HCT116 (cell line): ENCODE measurements around the gene CACNA1E. TPM values are rescaled to one million over a fixed set of nuclear protein-coding genes. Genes with fewer than 3 reads are reported as not detected.
"Not testable (repeated sequence)": the region's sequence is repeated elsewhere in the genome, so short reads cannot be mapped to it uniquely, and the experiment has no call there.

Source experiments
- ATAC-seq: fragments of 200-7000 bp; cut with Tn5 transposase; 2 replicates; pipeline ENCODE4 v1.9.1; 2020; ENCODE audit warnings: mild to moderate bottlenecking, moderate library complexity
- BruUV-seq: library from RNA; stranded (reverse); fragments of 400-500 nt; replicated peaks from 2 replicates; lab custom pipeline; 2021; lab: Mats Ljungman, UMichigan
- CTCF ChIA-PET: fragments of 300-600 bp; sonication (Branson Sonifier 250); formaldehyde crosslinking; loops from one replicate; lab custom pipeline; 2021; ENCODE audit warnings: antibody characterized with exemption; lab: Charles Lee
- POLR2A ChIA-PET: fragments of 300-600, 350-600 bp; sonication (Branson Sonifier 250); formaldehyde crosslinking; loops from one replicate; lab custom pipeline; 2021; ENCODE audit warnings: antibody characterized with exemption; lab: Charles Lee
- RAD21 ChIA-PET, 2 experiments: fragments of 300-600 bp; sonication (Branson Sonifier 250); formaldehyde crosslinking; loops; one replicate each; lab custom pipeline; 2023; ENCODE audit warnings: low total read pairs in 2 of 2; ENCODE audit not compliant: uncharacterized antibody in 2 of 2, unreplicated experiment in 2 of 2, low non-redundant PET in 1 of 2; lab: Charles Lee
- DNase-seq: peaks from one replicate; pipeline ENCODE4 v3.0.0-alpha.2; 2010; ENCODE audit warnings: low read depth, low spot score
- H2AFZ ChIP-seq: fragments of 200-600 bp; shearing (Covaris generic), sonication (generic); 2 replicates; pipeline ENCODE4 v1.6.1; 2017; ENCODE audit warnings: low read depth, mixed run types, mixed read lengths, antibody characterized with exemption, low read length; ENCODE audit not compliant: poor library complexity, severe bottlenecking
- H3K27ac ChIP-seq: 2 replicates; pipeline ENCODE4 v1.5.1; 2012; ENCODE audit warnings: low read depth, low read length
- H3K27me3 ChIP-seq: fragments of 200-600 bp; sonication (generic); 2 replicates; pipeline ENCODE4 v1.6.1; 2016; ENCODE audit warnings: mixed run types, low read length, mixed read lengths; ENCODE audit not compliant: insufficient read depth
- H3K36me3 ChIP-seq, 2 experiments: fragments of 200-500 bp in 1 of 2; fragments of 200-600 bp in 1 of 2; sonication (Bioruptor generic) in 1 of 2; sonication (generic) in 1 of 2; 2 replicates each; pipeline versions ENCODE4 v1.5.1 to v1.6.1; 2014 to 2016; ENCODE audit warnings: low read length in 2 of 2, inconsistent platforms in 1 of 2, mixed read lengths in 1 of 2, mixed run types in 1 of 2; ENCODE audit not compliant: insufficient read depth in 2 of 2, control insufficient read depth in 1 of 2
- H3K4me1 ChIP-seq, 2 experiments: fragments of 200-600 bp in 1 of 2; sonication (generic) in 1 of 2; 2 replicates each; pipeline versions ENCODE4 v1.5.1 to v1.6.1; 2012 to 2017; ENCODE audit warnings: low read length in 2 of 2, inconsistent platforms in 1 of 2, mild to moderate bottlenecking in 1 of 2, mixed read lengths in 1 of 2, mixed run types in 1 of 2, moderate library complexity in 1 of 2; ENCODE audit not compliant: insufficient read depth in 2 of 2, control insufficient read depth in 1 of 2
- H3K4me2 ChIP-seq: fragments of 200-600 bp; sonication (generic); 2 replicates; pipeline ENCODE4 v1.6.1; 2017; ENCODE audit warnings: mixed run types, low read length, mixed read lengths
- H3K4me3 ChIP-seq, 2 experiments: fragments of 200-600 bp in 1 of 2; sonication (generic) in 1 of 2; replicated peaks in 1 of 2; 2 replicates each; pipeline ENCODE4 v1.5.1; 2011 to 2016; ENCODE audit warnings: low read length in 2 of 2, control low read depth in 1 of 2, low read depth in 1 of 2, mild to moderate bottlenecking in 1 of 2, mixed read lengths in 1 of 2, mixed run types in 1 of 2
- H3K79me2 ChIP-seq: fragments of 200-600 bp; sonication (generic); 2 replicates; pipeline ENCODE4 v1.6.1; 2017; ENCODE audit warnings: mild to moderate bottlenecking, mixed run types, low read length, moderate library complexity, mixed read lengths; ENCODE audit not compliant: insufficient read depth
- H3K9ac ChIP-seq: fragments of 200-600 bp; sonication (generic); 2 replicates; pipeline ENCODE4 v1.6.1; 2016; ENCODE audit warnings: low read length, mixed read lengths
- H3K9me2 ChIP-seq: fragments of 200-600 bp; sonication (generic), shearing (Covaris generic); 2 replicates; pipeline ENCODE4 v1.6.1; 2017; ENCODE audit warnings: mixed run types, mild to moderate bottlenecking, moderate library complexity; ENCODE audit not compliant: insufficient read depth
- H3K9me3 ChIP-seq, 2 experiments: fragments of 200-500 bp in 1 of 2; fragments of 200-600 bp in 1 of 2; sonication (Bioruptor generic) in 1 of 2; sonication (generic) in 1 of 2; 2 replicates each; pipeline ENCODE4 v1.6.1; 2014 to 2017; ENCODE audit warnings: low read length in 2 of 2, mixed read lengths in 2 of 2, inconsistent platforms in 1 of 2, low read depth in 1 of 2, mild to moderate bottlenecking in 1 of 2, mixed run types in 1 of 2, moderate library complexity in 1 of 2; ENCODE audit not compliant: control insufficient read depth in 1 of 2, insufficient read depth in 1 of 2
- H4K20me1 ChIP-seq: fragments of 200-600 bp; sonication (generic), shearing (Covaris generic); 2 replicates; pipeline ENCODE4 v1.6.1; 2017; ENCODE audit warnings: mixed run types, mild to moderate bottlenecking, moderate library complexity; ENCODE audit not compliant: insufficient read depth
- CBX3 ChIP-seq: IDR thresholded peaks from 2 replicates; pipeline ENCODE4 v1.6.1; 2012; ENCODE audit warnings: low read depth
- EZH2 ChIP-seq: fragments of 200-600 bp; sonication (generic); IDR thresholded peaks from 2 replicates; pipeline ENCODE4 v1.6.1; 2017; ENCODE audit warnings: antibody characterized with exemption, mixed run types
- POLR2A ChIP-seq: IDR thresholded peaks from 2 replicates; pipeline ENCODE4 v1.7.0; 2011; ENCODE audit warnings: borderline replicate concordance; ENCODE audit not compliant: insufficient read depth, insufficient read length; ENCODE audit errors: extremely low read depth
- RAD21 ChIP-seq: IDR thresholded peaks from 2 replicates; pipeline ENCODE4 v1.6.1; 2012; ENCODE audit warnings: low read depth, mild to moderate bottlenecking
- SIN3A ChIP-seq: IDR thresholded peaks from 2 replicates; pipeline ENCODE4 v1.6.1; 2012; ENCODE audit warnings: low read depth
- SP1 ChIP-seq: IDR thresholded peaks from 2 replicates; pipeline ENCODE4 v1.6.1; 2012; ENCODE audit warnings: low read depth
- SRF ChIP-seq: IDR thresholded peaks from 2 replicates; pipeline ENCODE4 v1.6.1; 2012; ENCODE audit warnings: low read depth
- YY1 ChIP-seq: IDR thresholded peaks from 2 replicates; pipeline ENCODE4 v1.6.1; 2011; ENCODE audit warnings: low read length, low read depth, moderate library complexity, mild to moderate bottlenecking; ENCODE audit not compliant: insufficient replicate concordance; ENCODE audit errors: extremely low read depth
- intact Hi-C: fragments of 100-400 bp; cut with micrococcal nuclease; formaldehyde crosslinking; loops from 2 replicates; pipeline ENCODE4 v1.10.0; 2022
- total RNA-seq: library from RNA; stranded (reverse); gene quantifications from one replicate; pipeline ENCODE4 v1.2.1, GENCODE V29; 2021; ENCODE audit not compliant: unreplicated experiment
- TF ChIP-seq, protein P1 (sequence below): IDR thresholded peaks from 2 replicates; pipeline ENCODE4 v1.6.1; 2011; ENCODE audit warnings: mild to moderate bottlenecking, low read length, moderate library complexity; ENCODE audit not compliant: insufficient replicate concordance; ENCODE audit errors: extremely low read depth

CACNA1E gene
- total RNA-seq, 1 experiment from 2014 or later: 0.02 TPM

DNA sequence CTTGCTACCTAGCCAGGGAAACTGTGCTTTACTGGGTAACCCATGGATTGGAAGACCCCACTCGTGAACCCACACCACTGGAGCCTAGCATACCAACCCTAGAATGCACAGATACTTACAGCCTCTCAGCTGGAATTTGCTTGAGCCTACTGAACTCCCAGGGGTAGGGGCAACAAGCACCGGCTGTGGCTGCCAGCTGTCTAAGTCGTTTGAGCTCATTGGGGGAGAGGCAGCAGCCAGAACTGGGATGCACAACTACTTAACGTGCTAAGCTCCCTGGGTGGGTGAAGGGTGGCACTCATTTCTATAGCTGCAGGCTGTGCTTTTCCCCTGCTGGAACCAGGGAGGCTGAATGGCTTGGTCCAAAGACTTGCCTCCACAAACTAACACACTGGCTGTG, 365.8 kb downstream of the CACNA1E start:
- H3K36me3 ChIP-seq: no peaks in the 10 kb centered on the region
- no TSS peak for BruUV-seq
- H3K27ac ChIP-seq: no peak overlapping the region
- ATAC-seq: no peak
- POLR2A ChIA-PET: no interaction called here
- RAD21 ChIA-PET: no interaction called here
- H2AFZ ChIP-seq: no peak overlapping the region
- no peak overlapping the region for H3K4me2 ChIP-seq
- no peaks in the 10 kb centered on the region for H3K9me3 ChIP-seq
- intact Hi-C loops: no loop called here
- H3K27me3 ChIP-seq: peaks cover 17% of the 10 kb centered on the region; the same call in 1 of the 2 replicates
- H3K4me3 ChIP-seq: no peak overlapping the region
- TF ChIP-seq EZH2 (no peak), RAD21 (no peak), SP1 (no peak), SIN3A (no peak), YY1 (no peak), POLR2A (no peak), CBX3 (no peak), SRF (no peak)
- TF ChIP-seq, protein P1, sequence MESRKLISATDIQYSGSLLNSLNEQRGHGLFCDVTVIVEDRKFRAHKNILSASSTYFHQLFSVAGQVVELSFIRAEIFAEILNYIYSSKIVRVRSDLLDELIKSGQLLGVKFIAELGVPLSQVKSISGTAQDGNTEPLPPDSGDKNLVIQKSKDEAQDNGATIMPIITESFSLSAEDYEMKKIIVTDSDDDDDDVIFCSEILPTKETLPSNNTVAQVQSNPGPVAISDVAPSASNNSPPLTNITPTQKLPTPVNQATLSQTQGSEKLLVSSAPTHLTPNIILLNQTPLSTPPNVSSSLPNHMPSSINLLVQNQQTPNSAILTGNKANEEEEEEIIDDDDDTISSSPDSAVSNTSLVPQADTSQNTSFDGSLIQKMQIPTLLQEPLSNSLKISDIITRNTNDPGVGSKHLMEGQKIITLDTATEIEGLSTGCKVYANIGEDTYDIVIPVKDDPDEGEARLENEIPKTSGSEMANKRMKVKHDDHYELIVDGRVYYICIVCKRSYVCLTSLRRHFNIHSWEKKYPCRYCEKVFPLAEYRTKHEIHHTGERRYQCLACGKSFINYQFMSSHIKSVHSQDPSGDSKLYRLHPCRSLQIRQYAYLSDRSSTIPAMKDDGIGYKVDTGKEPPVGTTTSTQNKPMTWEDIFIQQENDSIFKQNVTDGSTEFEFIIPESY: no peak
- H3K79me2 ChIP-seq: no peaks in the 10 kb centered on the region
- no peak overlapping the region for H3K9ac ChIP-seq
- H3K9me2 ChIP-seq: no peaks in the 10 kb centered on the region
- CTCF ChIA-PET: no interaction called here
- no peak for DNase-seq
- no peaks in the 10 kb centered on the region for H3K4me1 ChIP-seq
- no peaks in the 10 kb centered on the region for H4K20me1 ChIP-seq

- H3K36me3 ChIP-seq, intact Hi-C loops, POLR2A ChIA-PET, RAD21 ChIA-PET, H3K4me3 ChIP-seq, BruUV-seq, H3K4me1 ChIP-seq, H3K79me2 ChIP-seq, H3K4me2 ChIP-seq, CTCF ChIA-PET, H4K20me1 ChIP-seq, DNase-seq, ATAC-seq, H3K9ac ChIP-seq, H3K27ac ChIP-seq, H3K9me2 ChIP-seq, H2AFZ ChIP-seq, H3K9me3 ChIP-seq: not testable (repeated sequence)
- H3K27me3 ChIP-seq: peaks cover 11% of the 10 kb centered on the region; the same call in 1 of the 2 replicates
These were observed 370.9 kb downstream of the CACNA1E start for GRCh38 chr1:181854212-181854611.
